ENCODE measurements around the gene ENDOU.

Gene ENDOU

DNA sequence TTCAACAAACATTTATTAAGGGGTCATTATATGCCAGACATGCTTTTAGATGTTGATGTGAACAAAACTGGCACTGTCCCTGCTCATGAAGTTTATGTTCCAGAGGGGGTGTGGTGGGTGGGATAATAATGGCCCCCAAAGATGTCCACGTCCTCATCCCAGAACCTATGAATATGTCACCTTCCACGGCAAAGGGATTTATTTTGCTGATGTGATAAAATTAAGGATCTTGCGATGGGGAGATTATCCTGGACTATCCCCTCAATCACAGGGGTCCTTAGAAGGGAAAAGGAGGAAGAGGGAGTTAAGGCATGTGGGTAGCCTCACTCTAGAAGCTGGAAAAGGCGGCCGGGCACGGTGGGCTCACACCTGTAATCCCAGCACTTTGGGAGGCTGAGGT is 46.0 kb upstream of the ENDOU start:
- H3K4me3 ChIP-seq (replicated peaks; ENCODE audit: low read depth, low read length): no peak overlapping the region
- TF ChIP-seq CTCF (IDR thresholded peaks at IDR 0.05; ENCODE audit: low read depth, low read length, missing control alignments): no peak
- no peak for DNase-seq (ENCODE audit: extremely low read depth, low read depth)

DNA sequence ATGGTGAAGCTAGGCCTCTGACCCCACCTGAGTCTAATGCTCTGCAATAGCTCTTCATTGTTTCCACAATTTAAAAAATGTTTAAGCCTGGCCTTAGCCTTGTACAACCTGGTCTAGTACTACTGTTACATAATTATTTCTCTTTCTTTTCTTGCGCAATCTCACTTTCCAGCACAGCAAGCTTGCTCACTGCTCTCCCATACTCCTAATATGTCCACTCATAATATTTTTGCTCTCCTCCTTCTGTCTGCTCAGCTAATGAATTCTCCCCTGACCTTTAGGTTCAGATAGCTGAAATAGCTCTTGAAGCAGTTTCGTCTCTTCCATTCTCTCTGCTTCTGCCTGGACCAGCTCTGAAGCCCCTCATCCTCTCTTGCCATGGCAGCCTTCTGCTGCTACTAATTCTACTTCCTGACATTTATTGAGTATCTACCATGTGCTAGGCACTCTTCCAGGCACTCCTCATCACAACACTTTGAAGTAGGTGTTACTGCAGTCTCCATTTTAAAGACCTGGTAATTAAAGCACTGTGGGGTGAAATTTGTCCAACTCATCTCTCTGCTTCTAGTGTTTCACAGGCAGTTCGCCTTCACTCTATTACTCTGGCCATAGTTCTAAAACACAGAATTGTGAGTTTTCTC is 44.9 kb upstream of the ENDOU start:
- DNase-seq (ENCODE audit: extremely low read depth, low read depth): no peak
- H3K4me3 ChIP-seq (replicated peaks; ENCODE audit: low read depth, low read length): no peak overlapping the region
- no peak for TF ChIP-seq CTCF (IDR thresholded peaks at IDR 0.05; ENCODE audit: low read depth, low read length, missing control alignments)

DNA sequence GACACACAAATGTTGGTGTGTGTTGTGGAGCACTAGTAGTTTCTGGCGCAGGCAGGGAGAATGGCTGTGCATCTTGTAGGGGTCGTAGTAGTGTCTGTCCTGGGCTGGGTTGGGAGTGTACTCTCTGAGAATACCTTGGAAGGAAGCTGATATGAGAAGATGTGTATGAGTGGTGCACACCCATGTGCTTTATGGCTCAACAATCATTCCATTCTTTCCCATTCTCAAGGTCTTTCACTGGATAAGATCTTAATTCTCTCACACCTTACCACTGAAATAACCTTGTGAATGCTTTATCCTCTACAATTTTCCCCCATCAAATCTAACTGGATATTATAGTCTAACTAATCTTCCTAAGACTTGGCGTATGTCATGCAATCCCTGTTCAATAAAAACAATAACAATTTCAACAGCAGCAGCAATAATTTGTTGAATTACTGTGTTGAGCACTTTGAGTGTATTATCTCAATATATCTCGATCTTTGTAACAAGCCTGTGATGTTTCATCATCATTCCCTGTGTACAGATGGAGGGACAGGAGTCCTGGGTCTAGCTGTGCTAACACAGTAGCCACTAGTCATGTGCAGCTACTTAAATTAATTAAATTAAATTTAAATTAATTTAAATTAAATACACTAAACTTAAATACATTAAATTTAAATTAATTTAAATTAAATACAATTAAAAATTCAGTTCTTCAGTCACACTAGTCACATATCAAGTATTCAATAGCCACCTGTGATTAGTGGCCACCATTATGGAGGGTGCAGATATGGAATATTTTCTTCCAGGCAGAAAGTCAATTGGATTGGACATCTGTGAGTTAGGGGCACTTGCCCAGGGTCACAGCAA is 44.2 kb upstream of the ENDOU start:
- no peak for TF ChIP-seq CTCF (IDR thresholded peaks at IDR 0.05; ENCODE audit: low read depth, low read length, missing control alignments)
- DNase-seq (ENCODE audit: extremely low read depth, low read depth): no peak
- no peak overlapping the region for H3K4me3 ChIP-seq (replicated peaks; ENCODE audit: low read depth, low read length)

DNA sequence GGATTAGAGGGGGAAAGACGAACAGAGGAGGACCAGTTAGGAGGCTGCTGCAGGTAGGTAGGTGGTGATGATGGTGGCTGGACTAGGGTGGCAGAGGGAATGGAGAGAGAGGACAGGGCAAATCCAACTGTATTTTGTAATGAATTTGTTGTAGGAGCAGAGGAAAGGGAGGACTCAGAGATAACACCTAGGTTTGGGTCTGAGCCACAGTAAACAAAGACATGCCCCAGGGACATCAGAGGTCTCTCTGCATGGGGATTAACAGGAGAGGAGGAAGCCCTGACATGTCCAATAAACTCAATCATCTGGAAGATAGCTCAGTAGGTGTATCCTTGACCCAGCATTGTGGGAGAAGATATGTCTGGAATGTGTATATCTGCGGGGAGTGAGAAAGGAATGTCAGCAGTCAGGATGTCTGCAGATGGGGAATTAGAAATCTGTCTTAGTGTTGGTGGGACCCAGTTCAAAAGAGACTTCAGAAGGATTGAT is 43.1 kb upstream of the ENDOU start:
- no peak for DNase-seq (ENCODE audit: extremely low read depth, low read depth)
- no peak for TF ChIP-seq CTCF (IDR thresholded peaks at IDR 0.05; ENCODE audit: low read depth, low read length, missing control alignments)
- no peak overlapping the region for H3K4me3 ChIP-seq (replicated peaks; ENCODE audit: low read depth, low read length)

GRCh38 chr12:47767216-47767724 is 42.0 kb upstream of the ENDOU start:
- DNase-seq (ENCODE audit: extremely low read depth, low read depth): no peak
- no peak overlapping the region for H3K4me3 ChIP-seq (replicated peaks; ENCODE audit: low read depth, low read length)
- TF ChIP-seq CTCF (IDR thresholded peaks at IDR 0.05; ENCODE audit: low read depth, low read length, missing control alignments): peak; percentile 50

- no peak for TF ChIP-seq CTCF (IDR thresholded peaks at IDR 0.05; ENCODE audit: low read depth, low read length, missing control alignments)
- H3K4me3 ChIP-seq (replicated peaks; ENCODE audit: low read depth, low read length): no peak overlapping the region
- DNase-seq (ENCODE audit: extremely low read depth, low read depth): no peak
These were observed 41.4 kb upstream of the ENDOU start for GRCh38 chr12:47766502-47767215.
